Fibroblast of the aortic adventitia (primary cell): ENCODE data around the gene LDB1. TPM values are rescaled to one million over a fixed set of nuclear protein-coding genes. Genes with fewer than 3 reads are reported as not detected.

Experiments
- DNase-seq: peaks from one replicate; pipeline ENCODE4 v3.0.0-alpha.2; 2010; ENCODE audit warnings: low read depth
- H3K4me3 ChIP-seq: 2 replicates; pipeline ENCODE4 v1.5.1; 2011; ENCODE audit warnings: low read depth, mild to moderate bottlenecking, control low read depth, low read length, moderate library complexity
- total RNA-seq: library from RNA; depleted of rRNA; stranded (reverse); fragments of >200 nt; gene quantifications from 2 replicates; pipeline ENCODE4 v1.2.3, GENCODE V29; 2012; ENCODE audit warnings: low replicate concordance
- TF ChIP-seq, protein P1 (sequence below): IDR thresholded peaks from 2 replicates; pipeline ENCODE4 v1.5.1; 2011; ENCODE audit warnings: mild to moderate bottlenecking, low read length, control low read depth, inconsistent platforms; ENCODE audit not compliant: insufficient read depth

Gene LDB1
- total RNA-seq, 1 donor = 35.6 TPM

DNA sequence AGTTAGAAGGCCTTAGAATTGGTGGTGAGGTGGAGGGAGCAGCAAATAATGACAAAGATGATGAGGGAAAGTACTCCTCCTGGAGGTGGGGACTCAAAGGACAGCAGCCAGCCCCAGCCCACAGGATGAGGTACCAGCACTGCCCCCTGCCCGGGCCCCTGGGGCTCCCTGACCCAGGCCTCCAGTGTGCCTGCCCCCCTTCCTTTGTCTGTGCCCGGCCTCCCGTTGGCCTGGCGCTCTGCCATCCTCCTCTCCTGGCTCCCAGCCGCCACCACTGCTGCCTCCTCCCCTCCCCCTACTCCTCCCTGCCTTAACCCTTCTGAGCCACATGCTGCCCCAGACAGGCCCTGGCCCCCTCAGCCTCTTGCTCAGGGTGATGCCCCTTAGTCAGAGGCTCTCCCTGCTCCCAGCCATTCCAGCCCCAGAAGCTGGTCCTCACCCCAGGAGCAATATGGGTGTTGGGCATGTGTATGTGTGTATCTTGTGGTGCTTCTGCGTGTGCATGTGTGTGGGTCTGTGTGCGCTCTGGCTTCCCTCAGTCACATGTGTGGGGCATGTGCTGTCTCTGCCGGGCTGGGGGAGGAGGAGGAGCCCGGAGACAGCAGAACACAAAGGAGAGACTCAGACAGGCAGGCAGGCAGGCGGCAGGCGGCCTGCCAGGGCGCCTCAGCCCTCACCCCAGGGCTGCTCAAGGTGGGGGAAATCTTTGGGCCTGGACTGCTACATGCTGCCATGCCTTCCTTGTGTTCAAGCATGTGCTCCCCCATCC, 2.6 kb downstream of the LDB1 start:
- DNase-seq = peak; percentile 82
- TF ChIP-seq, protein P1, sequence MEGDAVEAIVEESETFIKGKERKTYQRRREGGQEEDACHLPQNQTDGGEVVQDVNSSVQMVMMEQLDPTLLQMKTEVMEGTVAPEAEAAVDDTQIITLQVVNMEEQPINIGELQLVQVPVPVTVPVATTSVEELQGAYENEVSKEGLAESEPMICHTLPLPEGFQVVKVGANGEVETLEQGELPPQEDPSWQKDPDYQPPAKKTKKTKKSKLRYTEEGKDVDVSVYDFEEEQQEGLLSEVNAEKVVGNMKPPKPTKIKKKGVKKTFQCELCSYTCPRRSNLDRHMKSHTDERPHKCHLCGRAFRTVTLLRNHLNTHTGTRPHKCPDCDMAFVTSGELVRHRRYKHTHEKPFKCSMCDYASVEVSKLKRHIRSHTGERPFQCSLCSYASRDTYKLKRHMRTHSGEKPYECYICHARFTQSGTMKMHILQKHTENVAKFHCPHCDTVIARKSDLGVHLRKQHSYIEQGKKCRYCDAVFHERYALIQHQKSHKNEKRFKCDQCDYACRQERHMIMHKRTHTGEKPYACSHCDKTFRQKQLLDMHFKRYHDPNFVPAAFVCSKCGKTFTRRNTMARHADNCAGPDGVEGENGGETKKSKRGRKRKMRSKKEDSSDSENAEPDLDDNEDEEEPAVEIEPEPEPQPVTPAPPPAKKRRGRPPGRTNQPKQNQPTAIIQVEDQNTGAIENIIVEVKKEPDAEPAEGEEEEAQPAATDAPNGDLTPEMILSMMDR = no peak
- peak overlapping the region; percentile 87 for H3K4me3 ChIP-seq

DNA sequence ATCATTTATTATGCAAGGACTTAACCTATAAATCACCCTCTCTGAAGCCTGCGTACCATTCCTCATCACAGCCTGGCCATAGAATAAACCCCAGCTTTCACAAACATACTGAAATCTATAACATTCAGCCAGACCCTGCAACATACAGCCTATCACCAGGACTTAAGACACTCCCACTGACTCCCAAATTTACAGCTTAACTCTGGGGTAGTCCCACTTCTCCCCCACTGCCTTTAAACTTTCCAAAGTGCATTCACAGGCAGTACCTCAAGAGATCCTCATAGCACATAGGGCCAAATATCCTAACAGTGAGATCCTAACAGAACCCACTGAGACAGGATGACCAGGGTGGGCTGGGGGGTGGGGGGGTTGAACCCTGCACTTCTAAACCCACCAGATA, 3.5 kb downstream of the LDB1 start:
- DNase-seq = no peak
- TF ChIP-seq, protein P1 = no peak
- H3K4me3 ChIP-seq = peak overlapping the region; percentile 28

DNA sequence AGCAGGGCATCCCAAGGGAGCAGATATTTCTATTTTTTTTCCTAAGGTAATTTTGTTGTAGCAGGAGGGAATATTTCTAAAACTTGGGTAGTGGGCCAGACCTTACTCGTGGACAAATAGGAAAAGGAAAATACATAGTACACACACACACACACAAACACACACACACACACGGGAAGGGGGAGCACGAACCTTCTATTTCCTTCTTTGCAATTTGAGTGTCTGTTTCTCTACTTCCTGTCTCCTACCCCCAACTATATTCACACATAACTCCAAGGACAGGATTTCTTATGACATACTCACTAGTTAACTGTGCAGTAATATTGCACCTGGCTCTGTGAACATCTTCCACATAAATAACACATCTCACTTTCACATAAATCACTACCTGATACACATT, 4.4 kb downstream of the LDB1 start:
- H3K4me3 ChIP-seq = peak overlapping the region; percentile 82
- no peak for DNase-seq
- TF ChIP-seq, protein P1 = no peak

DNA sequence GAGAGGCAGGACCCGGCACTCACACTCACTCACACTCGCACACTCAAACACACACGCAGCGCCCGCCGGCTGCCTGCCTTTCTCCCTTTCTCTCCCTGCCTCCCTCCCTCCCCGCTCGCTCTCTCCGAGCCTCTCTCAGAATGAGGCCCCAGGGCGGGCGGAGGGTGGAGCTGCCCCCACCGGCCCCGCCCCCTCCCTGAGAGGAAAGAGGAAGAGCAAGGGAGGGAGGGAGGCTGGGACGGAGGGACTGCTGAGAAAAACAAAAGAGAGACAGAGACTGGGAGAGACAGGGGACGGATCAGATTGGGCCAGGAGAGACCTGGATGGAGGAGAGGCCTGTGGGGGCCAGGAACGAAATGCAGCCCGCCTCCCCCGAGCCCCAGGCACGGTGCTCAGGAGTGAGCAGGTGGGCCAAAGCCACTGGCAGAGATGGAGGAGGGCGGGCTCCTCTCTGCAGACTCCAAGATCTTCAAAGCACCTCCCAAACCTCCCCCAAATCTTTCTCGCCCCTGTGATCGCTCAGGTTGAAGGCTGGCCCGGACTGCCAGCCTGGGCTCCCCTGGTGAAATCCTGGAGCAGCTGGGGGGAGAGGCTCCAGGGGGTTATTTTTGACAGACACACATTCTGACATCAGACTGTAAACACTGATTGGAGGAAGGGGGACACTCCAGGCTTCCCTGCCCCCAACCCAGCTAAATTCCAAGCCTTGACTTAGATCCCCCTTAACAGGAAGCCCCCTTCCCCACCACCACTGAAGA, 5.1 kb downstream of the LDB1 start:
- peak; percentile 62 for DNase-seq
- TF ChIP-seq, protein P1 = no peak
- peak overlapping the region; percentile 82 for H3K4me3 ChIP-seq

DNA sequence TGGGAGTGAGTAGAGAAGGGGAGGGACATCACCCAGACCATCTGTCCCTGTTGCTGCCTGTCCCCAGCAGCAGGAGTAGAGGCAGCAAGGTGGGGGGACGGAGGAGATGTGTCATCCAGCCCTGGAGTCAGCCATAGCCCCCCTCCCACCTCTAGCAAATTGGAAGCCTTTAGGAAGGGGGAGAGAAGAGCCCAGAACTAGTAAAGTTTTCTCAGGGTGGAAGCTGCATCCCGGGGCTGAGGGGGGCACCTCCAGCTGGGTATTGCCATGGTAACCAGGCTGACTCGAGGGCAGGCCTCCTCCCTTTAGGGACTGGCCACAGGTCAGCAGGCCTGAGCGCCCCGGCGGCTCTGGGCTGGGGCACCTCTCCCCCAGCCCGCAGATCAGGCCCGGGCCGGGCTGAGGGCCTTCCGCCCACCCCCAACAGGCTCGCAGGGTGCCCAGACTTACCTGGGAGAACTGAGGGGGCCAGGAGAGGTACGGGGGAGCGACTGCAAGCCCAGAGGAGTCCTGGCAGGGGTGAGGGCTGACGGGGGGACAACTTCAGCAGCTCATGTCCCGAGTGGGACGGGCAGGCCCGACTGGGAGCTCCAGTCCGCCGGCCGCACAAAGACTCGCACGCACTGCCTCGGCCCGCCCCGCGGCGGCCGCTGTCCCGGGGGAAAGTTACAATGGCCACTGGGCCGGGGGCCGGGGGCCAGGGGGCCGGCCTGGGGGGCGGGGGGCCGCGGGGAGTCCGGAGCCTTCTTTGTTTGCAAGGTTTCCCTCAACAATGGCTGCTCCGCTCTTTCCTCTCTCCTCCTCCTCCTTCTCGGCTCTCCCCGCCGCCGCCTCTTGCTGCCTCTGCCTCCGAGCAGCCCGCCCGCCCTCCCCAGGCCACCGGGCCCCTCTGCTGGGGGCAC, 6.0 kb downstream of the LDB1 start:
- TF ChIP-seq, protein P1 = no peak
- DNase-seq = no peak
- peak overlapping the region; percentile 82 for H3K4me3 ChIP-seq

DNA sequence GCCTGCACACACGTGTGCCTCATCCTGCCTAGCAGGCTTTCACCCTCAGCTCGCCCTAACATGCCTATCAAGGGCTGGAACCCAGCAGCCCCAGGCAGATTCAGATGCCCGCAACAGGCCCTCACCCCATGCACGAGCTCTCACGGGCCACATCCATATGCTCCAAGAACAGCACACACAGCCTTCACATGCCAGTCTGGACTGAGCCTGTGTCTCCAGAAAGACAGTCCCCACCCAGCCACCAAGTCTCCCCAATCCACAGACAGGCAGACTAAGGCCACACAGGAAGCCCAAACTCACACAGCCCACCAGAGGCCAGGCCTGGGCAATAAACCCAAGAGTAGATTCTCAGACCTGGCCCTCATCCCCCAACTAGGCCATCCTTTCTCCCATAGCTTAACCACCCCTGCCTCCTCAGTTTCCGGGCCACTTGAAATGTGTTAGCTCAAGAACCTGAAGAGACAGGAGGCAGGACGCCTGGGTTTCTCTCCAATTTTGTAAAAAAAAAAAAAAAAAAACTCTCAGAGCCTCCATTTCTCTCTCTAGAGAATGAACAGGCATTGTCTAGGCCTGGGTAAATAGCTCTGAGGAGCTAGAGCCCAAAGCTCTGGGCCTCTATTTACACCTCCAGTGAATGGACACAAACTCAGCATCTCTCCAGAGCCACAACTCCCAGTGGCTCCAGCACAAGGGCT, 6.8 kb downstream of the LDB1 start:
- TF ChIP-seq, protein P1 = no peak
- peak overlapping the region; percentile 82 for H3K4me3 ChIP-seq
- no peak for DNase-seq
